Activated T-cell treated with anti-CD3 and anti-CD28 coated beads, Interleukin-2, amount 50 U/mL, for 24 hours (primary cell): ENCODE data around the gene TERB1.
"Not testable (repeated sequence)": the region's sequence is repeated elsewhere in the genome, so short reads cannot be mapped to it uniquely, and the experiment has no call there.

Experiments used
- DNase-seq: peaks from one replicate; pipeline ENCODE4 v3.0.0-alpha.2; 2020
- H3K27ac Mint-ChIP-seq: 2 replicates; pipeline ENCODE4 v1.8.0; 2020; ENCODE audit warnings: mild to moderate bottlenecking, mixed read lengths
- H3K27me3 Mint-ChIP-seq: 2 replicates; pipeline ENCODE4 v1.8.0; 2020; ENCODE audit warnings: mixed read lengths
- H3K36me3 Mint-ChIP-seq: 2 replicates; pipeline ENCODE4 v1.8.0; 2020; ENCODE audit warnings: low read depth, mixed read lengths
- H3K4me1 Mint-ChIP-seq: 2 replicates; pipeline ENCODE4 v1.8.0; 2020; ENCODE audit warnings: low read depth, mixed read lengths
- H3K4me3 Mint-ChIP-seq: 2 replicates; pipeline ENCODE4 v1.8.0; 2020; ENCODE audit warnings: mild to moderate bottlenecking, moderate library complexity, mixed read lengths
- H3K9me3 Mint-ChIP-seq: 2 replicates; pipeline ENCODE4 v1.8.0; 2020; ENCODE audit warnings: mixed read lengths

Gene TERB1

DNA sequence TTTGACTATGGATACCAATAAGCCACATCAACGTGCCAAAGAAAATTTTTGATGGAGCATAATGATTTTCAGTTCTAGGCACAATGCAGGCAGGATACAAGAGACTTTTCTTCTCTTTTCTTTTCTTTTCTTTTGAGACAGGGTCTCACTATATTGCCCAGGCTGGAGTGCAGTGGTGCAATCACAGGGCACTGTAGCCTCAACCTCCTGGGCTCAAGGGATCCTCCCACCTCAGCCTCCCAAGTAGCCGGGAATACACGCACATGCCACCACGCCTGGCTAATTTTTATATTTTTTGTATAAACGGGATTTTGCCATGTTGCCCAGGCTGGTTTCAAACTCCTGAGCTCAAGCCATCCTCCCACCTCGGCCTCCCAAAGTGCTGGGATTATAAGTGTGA is 7.4 kb downstream of the TERB1 start:
- not testable (repeated sequence) for H3K36me3 Mint-ChIP-seq, H3K4me1 Mint-ChIP-seq, H3K27me3 Mint-ChIP-seq, H3K9me3 Mint-ChIP-seq, H3K27ac Mint-ChIP-seq, DNase-seq, H3K4me3 Mint-ChIP-seq

GRCh38 chr16:66790130-66790733 is 11.2 kb downstream of the TERB1 start:
- DNase-seq = no peak
- no peaks in the 10 kb centered on the region for H3K9me3 Mint-ChIP-seq
- no peaks in the 10 kb centered on the region for H3K36me3 Mint-ChIP-seq
- no peaks in the 10 kb centered on the region for H3K4me1 Mint-ChIP-seq
- H3K27me3 Mint-ChIP-seq = no peaks in the 10 kb centered on the region
- H3K27ac Mint-ChIP-seq = no peak overlapping the region
- H3K4me3 Mint-ChIP-seq = no peak overlapping the region

GRCh38 chr16:66787427-66787826 is 14.0 kb downstream of the TERB1 start:
- no peak overlapping the region for H3K27ac Mint-ChIP-seq
- no peaks in the 10 kb centered on the region for H3K36me3 Mint-ChIP-seq
- H3K9me3 Mint-ChIP-seq = no peaks in the 10 kb centered on the region
- no peaks in the 10 kb centered on the region for H3K27me3 Mint-ChIP-seq
- no peak overlapping the region for H3K4me3 Mint-ChIP-seq
- H3K4me1 Mint-ChIP-seq = no peaks in the 10 kb centered on the region
- DNase-seq = no peak

GRCh38 chr16:66786551-66786950 is 14.8 kb downstream of the TERB1 start:
- Mint-ChIP-seq H3K9me3 (no peaks in the 10 kb centered on the region), H3K36me3 (no peaks in the 10 kb centered on the region), H3K27ac (no peak overlapping the region), H3K4me3 (no peak overlapping the region), H3K27me3 (no peaks in the 10 kb centered on the region), H3K4me1 (no peaks in the 10 kb centered on the region)
- DNase-seq = no peak

GRCh38 chr16:66776457-66776856 is 24.9 kb downstream of the TERB1 start:
- H3K36me3 Mint-ChIP-seq = no peaks in the 10 kb centered on the region
- no peak overlapping the region for H3K4me3 Mint-ChIP-seq

GRCh38 chr16:66774981-66775380 is 26.4 kb downstream of the TERB1 start:
- no peaks in the 10 kb centered on the region for H3K36me3 Mint-ChIP-seq
- H3K27ac Mint-ChIP-seq = no peak overlapping the region
- H3K9me3 Mint-ChIP-seq = no peaks in the 10 kb centered on the region
- H3K4me3 Mint-ChIP-seq = no peak overlapping the region
- no peak for DNase-seq
- H3K27me3 Mint-ChIP-seq = no peaks in the 10 kb centered on the region
- H3K4me1 Mint-ChIP-seq = no peaks in the 10 kb centered on the region

More at GRCh38 chr16:66776457-66776856, 24.9 kb downstream of the TERB1 start:
- H3K4me1 Mint-ChIP-seq = no peaks in the 10 kb centered on the region
- H3K9me3 Mint-ChIP-seq = no peaks in the 10 kb centered on the region
- no peaks in the 10 kb centered on the region for H3K27me3 Mint-ChIP-seq
- no peak overlapping the region for H3K27ac Mint-ChIP-seq
- no peak for DNase-seq

GRCh38 chr16:66758086-66758485 is 43.3 kb downstream of the TERB1 start:
- Mint-ChIP-seq H3K36me3 (no peaks in the 10 kb centered on the region), H3K27me3 (peaks cover 3% of the 10 kb centered on the region), H3K4me3 (no peak overlapping the region), H3K4me1 (no peaks in the 10 kb centered on the region), H3K27ac (no peak overlapping the region), H3K9me3 (no peaks in the 10 kb centered on the region)
- DNase-seq = no peak

DNA sequence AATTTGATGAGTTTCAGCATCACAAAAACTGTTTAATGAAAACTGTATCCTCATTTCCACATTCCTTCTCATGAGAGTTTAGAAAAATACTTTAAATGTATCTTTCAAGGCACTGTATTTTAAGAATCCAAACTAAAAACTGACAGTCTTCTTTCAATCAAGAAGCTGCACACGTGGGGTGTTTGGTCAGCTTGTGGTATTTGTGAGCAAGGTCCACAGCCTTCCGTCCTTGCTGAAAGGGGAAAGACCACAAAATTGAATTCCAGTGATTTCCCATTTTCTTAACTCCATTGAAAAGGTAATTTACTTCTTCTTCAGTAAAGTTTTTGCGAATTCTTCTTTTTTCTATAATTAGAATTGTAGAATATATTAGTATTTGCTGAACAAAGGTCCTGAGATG is 46.6 kb downstream of the TERB1 start:
- Mint-ChIP-seq H3K4me3 (no peak overlapping the region), H3K4me1 (peaks cover 19% of the 10 kb centered on the region), H3K36me3 (peaks cover 8% of the 10 kb centered on the region), H3K9me3 (no peaks in the 10 kb centered on the region), H3K27me3 (peaks cover 10% of the 10 kb centered on the region), H3K27ac (no peak overlapping the region)
- no peak for DNase-seq

DNA sequence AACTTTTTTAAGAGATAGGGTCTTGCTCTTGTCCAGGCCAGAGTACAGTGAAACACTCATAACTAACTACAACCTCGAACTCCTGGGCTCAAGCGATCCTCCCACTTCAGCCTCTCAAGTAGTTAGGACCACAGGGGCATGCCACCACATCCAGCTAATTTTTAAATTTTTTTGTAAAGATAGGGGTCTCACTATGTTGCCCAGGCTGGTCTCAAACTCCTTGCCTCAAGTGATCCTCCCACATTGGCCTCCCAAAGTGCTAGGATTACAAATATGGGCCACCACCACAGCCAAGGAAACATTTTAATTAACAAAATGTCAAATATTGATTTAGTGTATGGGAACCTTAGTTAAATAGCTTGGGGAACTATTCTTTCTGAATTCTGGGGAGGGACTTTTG is 47.2 kb downstream of the TERB1 start:
- no peaks in the 10 kb centered on the region for H3K9me3 Mint-ChIP-seq
- H3K27ac Mint-ChIP-seq = no peak overlapping the region
- DNase-seq = no peak
- H3K36me3 Mint-ChIP-seq = peaks cover 14% of the 10 kb centered on the region
- H3K4me1 Mint-ChIP-seq = peaks cover 25% of the 10 kb centered on the region
- H3K4me3 Mint-ChIP-seq = no peak overlapping the region
- peaks cover 10% of the 10 kb centered on the region for H3K27me3 Mint-ChIP-seq

GRCh38 chr16:66752958-66753357 is 48.4 kb downstream of the TERB1 start:
- H3K4me3 Mint-ChIP-seq = no peak overlapping the region
- H3K36me3 Mint-ChIP-seq = peaks cover 26% of the 10 kb centered on the region
- H3K4me1 Mint-ChIP-seq = peaks cover 35% of the 10 kb centered on the region
- no peaks in the 10 kb centered on the region for H3K9me3 Mint-ChIP-seq
- no peak for DNase-seq
- no peak overlapping the region for H3K27ac Mint-ChIP-seq
- H3K27me3 Mint-ChIP-seq = peaks cover 10% of the 10 kb centered on the region

- H3K9me3 Mint-ChIP-seq = no peaks in the 10 kb centered on the region
- DNase-seq = no peak
- peak overlapping the region; percentile 90 for H3K27ac Mint-ChIP-seq
- H3K4me3 Mint-ChIP-seq = peak overlapping the region; percentile 86
- H3K4me1 Mint-ChIP-seq = peaks cover 35% of the 10 kb centered on the region
- peaks cover 31% of the 10 kb centered on the region for H3K36me3 Mint-ChIP-seq
- peaks cover 10% of the 10 kb centered on the region for H3K27me3 Mint-ChIP-seq
Observed at GRCh38 chr16:66752379-66752778, 49.0 kb downstream of the TERB1 start.

- H3K9me3 Mint-ChIP-seq = no peaks in the 10 kb centered on the region
- DNase-seq = no peak
- H3K4me1 Mint-ChIP-seq = peaks cover 38% of the 10 kb centered on the region
- H3K27ac Mint-ChIP-seq = peak overlapping the region; percentile 90
- peak overlapping the region; percentile 86 for H3K4me3 Mint-ChIP-seq
- peaks cover 10% of the 10 kb centered on the region for H3K27me3 Mint-ChIP-seq
- H3K36me3 Mint-ChIP-seq = peaks cover 35% of the 10 kb centered on the region
Observed at GRCh38 chr16:66751992-66752322, 49.4 kb downstream of the TERB1 start.

GRCh38 chr16:66751303-66751991 is 49.9 kb downstream of the TERB1 start, which contains the start of gene DYNC1LI2:
TSS of gene DYNC1LI2 (minus strand) at chr16:66751609. CDS start at chr16:66751591, 18 bp downstream.
- Mint-ChIP-seq H3K36me3 (peaks cover 40% of the 10 kb centered on the region), H3K4me3 (peak within 1 kb of the TSS; percentile 86), H3K9me3 (no peaks in the 10 kb centered on the region), H3K27ac (peak within 1 kb of the TSS; percentile 90), H3K4me1 (peaks cover 43% of the 10 kb centered on the region), H3K27me3 (peaks cover 10% of the 10 kb centered on the region)
- DNase-seq = peak; percentile 92

GRCh38 chr16:66751053-66751302 is 50.4 kb downstream of the TERB1 start:
- Mint-ChIP-seq H3K9me3 (no peaks in the 10 kb centered on the region), H3K36me3 (peaks cover 44% of the 10 kb centered on the region), H3K4me1 (peaks cover 47% of the 10 kb centered on the region), H3K27me3 (peaks cover 9% of the 10 kb centered on the region), H3K4me3 (peak overlapping the region; percentile 86), H3K27ac (peak overlapping the region; percentile 84)
- no peak for DNase-seq

GRCh38 chr16:66750279-66751052 is 50.9 kb downstream of the TERB1 start:
- Mint-ChIP-seq H3K4me3 (peak overlapping the region; percentile 86), H3K36me3 (peaks cover 46% of the 10 kb centered on the region), H3K4me1 (peaks cover 47% of the 10 kb centered on the region), H3K27ac (peak overlapping the region; percentile 84), H3K27me3 (peaks cover 8% of the 10 kb centered on the region), H3K9me3 (no peaks in the 10 kb centered on the region)
- DNase-seq = no peak
